Measurements from ENCODE around the gene SLC25A44.

SLC25A44 gene, protein sequence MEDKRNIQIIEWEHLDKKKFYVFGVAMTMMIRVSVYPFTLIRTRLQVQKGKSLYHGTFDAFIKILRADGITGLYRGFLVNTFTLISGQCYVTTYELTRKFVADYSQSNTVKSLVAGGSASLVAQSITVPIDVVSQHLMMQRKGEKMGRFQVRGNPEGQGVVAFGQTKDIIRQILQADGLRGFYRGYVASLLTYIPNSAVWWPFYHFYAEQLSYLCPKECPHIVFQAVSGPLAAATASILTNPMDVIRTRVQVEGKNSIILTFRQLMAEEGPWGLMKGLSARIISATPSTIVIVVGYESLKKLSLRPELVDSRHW

GRCh38 chr1:156193488-156194299 lies at the start of gene SLC25A44:
TSS of gene SLC25A44 (plus strand) at chr1:156194104. CDS start at chr1:156199848, 5,744 bp downstream.
- peak; percentile 100 for DNase-seq

DNA sequence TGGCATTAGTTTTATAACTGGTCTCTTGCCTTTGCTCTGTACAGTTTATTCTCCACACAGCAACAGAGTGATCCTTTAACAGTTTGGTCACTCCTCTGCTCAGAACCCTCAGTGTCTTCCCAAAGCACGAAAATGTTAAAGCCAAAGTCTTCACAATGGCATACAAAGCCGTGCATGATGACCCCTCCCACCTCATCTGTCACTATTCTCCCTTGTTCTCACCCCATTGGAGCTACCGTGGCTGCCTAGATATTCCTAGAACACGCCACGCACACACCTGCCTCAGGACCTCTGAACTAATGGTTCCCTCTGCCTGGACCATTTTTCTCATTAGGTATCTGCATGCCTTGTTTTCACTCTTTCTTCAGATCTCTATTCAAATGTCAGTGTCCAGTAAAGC lies 49.2 kb upstream of the SLC25A44 start:
- DNase-seq, result no peak

DNA sequence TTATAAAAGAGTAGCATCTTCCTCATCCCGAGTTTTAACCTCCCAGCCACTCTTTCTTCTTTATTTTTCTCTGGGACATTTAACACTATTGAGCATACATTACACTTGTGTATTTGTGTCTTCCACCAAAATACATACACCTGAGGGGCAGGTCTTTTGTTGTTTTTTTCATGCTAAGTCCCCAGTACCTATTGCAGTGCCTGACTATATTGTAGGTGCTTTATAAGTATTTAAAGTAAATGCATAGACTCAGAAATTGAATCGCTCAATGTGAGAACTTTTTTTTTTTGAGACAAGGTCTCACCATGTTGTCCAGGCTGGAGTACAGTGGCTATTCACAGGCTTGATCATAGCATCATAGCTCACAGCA lies 48.3 kb upstream of the SLC25A44 start:
- DNase-seq, result no peak

- DNase-seq, result peak; percentile 94
These were observed 47.7 kb upstream of the SLC25A44 start for GRCh38 chr1:156146020-156146768.

- peak; percentile 16 for DNase-seq
These were observed 47.0 kb upstream of the SLC25A44 start for GRCh38 chr1:156146769-156147405.

DNA sequence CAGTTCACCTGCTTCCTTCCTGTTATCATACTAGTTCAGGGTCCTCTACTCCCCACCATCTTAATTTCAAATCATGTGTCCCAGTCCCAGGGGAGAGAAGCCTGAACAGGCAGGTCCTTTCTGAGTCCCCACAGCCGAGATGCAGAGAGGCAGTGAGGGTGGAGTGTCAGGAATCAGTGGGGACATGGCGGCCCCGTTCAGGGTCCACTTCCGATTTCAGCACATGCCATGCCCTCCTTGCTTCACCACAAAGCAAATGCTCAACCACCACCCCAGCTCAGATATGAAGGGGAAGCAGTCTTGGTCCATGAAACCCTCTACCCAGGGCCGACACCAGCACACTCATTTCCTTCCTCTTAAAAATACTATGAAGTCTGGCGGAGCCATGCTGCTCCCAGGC lies 45.7 kb upstream of the SLC25A44 start:
- DNase-seq, result no peak

DNA sequence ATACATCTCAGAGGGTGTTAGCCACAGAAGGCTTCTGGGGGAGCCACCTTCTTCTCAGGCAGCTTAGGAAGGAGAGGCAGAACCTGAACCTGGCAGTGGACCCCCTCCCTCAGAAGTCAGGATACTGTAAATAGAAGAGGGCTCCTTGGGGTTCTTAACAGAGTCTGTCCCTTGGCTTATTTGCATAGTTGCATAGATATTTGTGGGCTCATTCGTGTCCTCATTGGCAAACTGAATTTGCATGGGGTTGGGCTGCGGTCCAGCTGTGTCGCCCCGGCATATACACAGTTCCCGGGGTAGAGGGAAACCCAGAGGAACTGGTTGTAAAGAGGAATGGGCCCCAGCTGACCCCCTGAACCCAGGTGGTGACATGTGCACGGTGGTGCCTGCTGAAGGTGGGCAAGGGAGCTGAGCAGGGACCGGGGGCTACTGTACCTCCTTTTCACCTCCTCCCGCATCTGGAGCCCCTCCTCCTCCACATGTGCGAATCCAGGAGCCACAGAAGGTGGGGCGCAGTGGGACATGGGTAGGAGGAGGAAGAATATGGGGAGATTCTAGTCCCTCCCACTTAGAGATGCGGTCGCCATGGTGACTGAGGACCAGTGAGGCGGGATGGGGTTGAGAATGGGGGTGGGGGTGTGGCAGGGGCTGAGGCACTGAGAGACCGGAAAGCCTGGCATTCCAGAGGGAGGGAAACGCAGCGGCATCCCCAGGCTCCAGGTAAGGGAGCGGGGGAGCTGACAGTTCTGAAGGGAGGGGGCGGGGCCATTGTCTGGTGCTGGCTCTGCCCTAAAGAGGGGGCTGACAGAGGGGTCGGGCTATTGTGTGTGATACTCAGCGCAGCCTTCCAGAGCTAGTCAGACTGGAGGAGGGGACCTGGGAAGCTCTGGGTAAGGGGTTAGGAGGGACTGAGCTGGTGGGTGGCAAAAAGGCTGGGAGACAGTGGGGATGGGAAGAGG lies 44.3 kb upstream of the SLC25A44 start:
- no peak for DNase-seq

- DNase-seq, result no peak
These were observed 43.4 kb upstream of the SLC25A44 start for GRCh38 chr1:156150333-156151011.

DNA sequence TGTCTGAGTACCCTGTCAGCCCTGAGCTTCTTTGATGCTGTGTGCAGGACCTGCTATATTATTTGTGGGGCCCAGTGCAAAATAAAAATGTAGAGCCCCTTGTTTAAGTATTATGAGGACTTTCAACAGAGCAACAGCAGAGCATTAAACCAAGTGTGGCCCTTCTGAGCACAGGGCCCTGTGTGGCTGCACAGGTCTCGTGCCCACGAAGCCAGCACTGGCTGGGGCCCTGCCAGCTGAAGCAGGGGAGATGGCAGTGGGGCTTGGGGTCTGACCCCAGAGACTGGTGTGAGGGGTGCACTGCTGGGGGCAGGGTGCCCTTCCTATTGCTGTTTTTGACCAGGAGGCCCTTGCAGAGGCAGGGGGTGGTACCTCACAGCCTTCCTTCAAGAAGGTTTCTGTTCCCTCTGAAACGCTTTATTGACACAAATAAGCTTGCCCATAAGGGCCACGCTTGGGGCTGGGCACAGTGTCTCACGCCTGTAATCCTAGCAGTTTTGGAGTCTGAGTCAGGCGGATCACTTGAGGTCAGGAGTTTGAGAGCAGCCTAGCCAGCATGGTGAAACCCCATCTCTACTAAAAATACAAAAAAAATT lies 42.7 kb upstream of the SLC25A44 start:
- DNase-seq, result no peak

DNA sequence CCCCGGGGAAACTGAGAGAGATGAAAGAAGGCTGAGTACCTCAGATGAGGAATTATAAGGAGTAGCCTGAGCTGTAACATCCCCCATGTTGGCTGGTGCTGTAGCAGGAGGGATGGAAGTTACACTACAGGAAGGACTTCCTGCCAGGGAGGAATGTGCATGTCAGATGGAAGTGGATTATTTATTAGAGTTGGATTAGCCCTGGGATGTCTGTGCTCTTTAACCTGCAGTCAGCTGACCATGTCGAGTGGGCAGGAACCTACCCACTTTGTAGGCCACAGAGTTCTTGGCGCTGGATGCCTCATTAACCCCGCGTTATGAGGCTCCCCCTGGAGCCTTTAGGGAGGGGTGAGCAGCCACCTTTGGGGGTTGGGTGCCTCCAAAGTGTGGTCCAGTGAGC lies 41.3 kb upstream of the SLC25A44 start:
- no peak for DNase-seq

- DNase-seq, result no peak
These were observed 40.5 kb upstream of the SLC25A44 start, which contains the start of gene SEMA4A for GRCh38 chr1:156153362-156153761. TSS of gene SEMA4A (plus strand) at chr1:156153585. CDS start at chr1:156154579, 994 bp downstream.

- DNase-seq, result no peak
These were observed 39.6 kb upstream of the SLC25A44 start for GRCh38 chr1:156154317-156154749.

DNA sequence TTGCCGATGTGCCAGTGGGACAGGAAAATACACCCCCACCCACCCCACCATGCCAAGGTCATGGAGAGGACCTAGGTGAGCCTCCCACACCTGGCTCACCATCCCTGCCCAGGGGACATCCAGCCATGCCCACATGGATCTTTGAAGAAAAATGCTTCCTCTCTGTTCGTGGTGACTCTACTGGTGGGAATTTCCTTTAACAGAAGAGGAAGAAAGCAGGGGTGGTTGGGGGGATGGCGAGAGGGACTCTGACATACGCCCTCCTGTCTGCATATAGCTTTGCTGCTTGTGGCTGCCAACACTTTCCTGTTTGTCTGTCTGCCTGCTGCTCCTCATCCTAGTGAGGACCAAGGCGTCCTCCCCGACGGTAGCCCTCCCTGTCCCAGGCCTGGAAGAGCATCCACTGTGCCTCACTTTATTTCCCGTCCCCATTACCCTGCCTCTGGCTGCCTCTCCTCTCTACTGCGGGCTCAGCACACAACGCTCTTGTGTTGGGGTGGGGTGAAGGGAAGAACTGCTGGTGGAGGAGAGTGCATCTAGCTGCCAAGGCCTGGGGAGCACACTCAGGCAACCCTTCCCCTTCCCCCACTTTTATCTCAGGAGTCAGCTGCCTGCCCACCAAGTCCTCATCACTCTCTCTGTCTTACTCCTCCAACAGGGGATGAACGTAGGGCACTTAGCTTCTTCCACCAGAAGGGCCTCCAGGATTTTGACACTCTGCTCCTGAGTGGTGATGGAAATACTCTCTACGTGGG lies 38.0 kb upstream of the SLC25A44 start:
- no peak for DNase-seq

DNA sequence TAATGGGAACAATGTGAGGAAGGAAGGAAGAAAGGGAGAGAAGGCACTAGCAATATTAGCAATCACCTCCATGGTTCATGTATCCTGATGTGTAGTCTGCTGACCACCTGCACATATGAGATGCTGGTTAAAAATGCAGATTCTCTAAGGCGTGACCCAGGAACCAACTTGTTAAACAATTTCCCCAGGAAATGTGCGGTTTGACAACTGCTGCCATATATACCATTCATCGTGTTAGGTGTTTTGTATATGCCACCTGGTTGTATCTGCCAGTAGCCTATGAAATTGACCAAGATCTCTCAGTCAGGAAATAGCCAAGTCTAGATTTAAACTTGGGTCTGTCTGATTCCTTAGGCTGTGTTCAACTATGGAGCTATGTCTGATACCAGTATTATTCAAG lies 36.4 kb upstream of the SLC25A44 start:
- DNase-seq, result no peak

DNA sequence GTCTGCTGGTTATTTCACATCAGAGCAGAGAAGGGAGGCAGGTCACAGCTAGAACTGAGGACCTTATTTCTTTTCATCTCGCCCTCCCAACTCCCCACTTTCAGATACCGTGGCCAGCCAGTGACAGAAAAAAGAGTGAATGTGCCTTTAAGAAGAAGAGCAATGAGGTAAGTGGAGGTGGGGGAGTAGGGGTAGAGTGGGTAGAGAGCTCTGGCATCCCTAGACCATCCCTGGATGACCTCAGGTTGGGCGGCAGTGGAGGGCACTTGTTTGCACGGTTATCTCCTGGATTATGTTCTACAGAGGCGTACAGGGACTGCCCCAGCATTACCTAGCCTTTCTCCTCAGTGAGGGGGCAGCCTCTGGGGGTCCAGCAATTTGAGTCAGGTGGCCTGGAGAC lies 35.9 kb upstream of the SLC25A44 start:
- no peak for DNase-seq

- no peak for DNase-seq
These were observed 33.7 kb upstream of the SLC25A44 start for GRCh38 chr1:156160000-156160742.

GRCh38 chr1:156160743-156161171 lies 33.1 kb upstream of the SLC25A44 start:
- no peak for DNase-seq

DNA sequence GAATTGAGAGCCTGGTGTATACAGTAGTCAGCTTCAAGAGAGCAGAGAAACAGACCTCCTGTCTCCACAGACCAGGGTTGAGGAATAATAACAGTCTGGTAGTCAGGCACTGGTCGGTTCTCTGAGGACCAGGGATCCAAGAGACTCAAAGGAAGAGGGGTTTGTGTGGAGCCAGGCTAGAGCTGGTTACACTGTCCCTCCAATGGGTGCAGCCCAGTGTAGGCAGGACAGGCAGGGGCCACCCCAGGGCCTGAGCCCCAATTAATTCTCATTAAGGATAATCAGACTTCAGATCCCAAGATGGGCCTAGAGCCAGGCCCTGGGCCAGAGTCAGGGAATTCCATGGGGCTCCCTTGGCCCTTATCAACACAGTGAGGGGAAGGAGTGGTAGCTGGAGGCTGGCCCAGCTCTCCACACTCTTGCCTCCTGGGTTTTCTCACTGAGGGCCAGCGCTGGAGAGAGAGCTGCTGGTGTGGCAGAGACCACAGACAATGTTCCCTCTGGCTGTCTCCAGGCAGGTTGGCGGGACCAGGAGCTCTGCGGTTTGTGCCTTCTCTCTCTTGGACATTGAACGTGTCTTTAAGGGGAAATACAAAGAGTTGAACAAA lies 31.4 kb upstream of the SLC25A44 start:
- DNase-seq, result no peak

DNA sequence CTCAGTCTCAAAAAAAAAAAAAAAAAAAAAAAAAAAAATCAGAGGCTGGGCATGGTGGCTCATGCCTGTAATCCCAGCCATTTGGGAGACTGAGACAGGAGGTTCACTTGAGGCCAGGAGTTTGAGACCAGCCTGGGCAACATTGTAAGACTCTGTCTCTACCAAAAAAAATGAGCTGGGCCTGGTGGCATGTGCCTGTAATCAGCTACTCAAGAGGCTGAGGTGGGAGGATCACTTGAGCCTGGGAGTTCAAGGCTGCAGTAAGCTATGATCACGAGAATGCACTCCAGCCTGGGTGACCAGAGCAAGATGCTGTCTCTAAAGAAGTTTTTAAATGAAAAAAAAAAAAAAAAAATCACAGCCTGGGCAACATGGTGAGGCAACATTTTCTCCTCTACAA lies 30.2 kb upstream of the SLC25A44 start:
- no peak for DNase-seq

Measured in NCI-H1694 (cell line).